ENCODE data around the gene ADSL.

DNA sequence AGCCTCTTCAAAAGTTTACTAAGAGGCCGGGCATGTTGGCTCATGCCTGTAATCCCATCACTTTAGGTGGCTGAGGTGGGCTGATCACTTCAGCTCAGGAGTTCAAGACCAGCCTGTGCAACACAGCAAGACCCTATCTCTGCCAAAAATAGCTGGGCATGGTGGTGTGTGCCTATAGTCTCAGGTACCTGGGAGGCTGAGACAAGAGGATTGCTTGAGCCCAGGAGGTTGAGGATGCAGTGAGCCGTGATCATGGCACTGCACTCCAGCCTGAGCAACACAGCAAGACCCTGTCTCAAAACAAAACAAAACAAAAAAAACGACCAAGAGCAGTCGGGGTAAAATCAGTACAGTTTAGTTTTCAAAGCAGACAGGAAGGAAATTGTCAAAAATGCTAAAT, 4.7 kb upstream of the ADSL start:
- TF ChIP-seq EZH2 (IDR thresholded peaks at IDR 0.05; ENCODE audit: low read depth, low read length, severe bottlenecking) (no peak), CBX8 (IDR thresholded peaks at IDR 0.05; ENCODE audit: borderline replicate concordance, low read depth, low read length) (no peak), GABPA (IDR thresholded peaks at IDR 0.05; ENCODE audit: borderline replicate concordance, insufficient read depth, low read length) (no peak), POLR2A (IDR thresholded peaks at IDR 0.05; ENCODE audit: control extremely low read depth in 1 of 2, low read depth in 2 of 2, low read length in 2 of 2) (no peak), ASH2L (IDR thresholded peaks at IDR 0.05; ENCODE audit: low read length) (no peak), SP2 (IDR thresholded peaks at IDR 0.05; ENCODE audit: low read length) (no peak)
- TF ChIP-seq, protein P1, sequence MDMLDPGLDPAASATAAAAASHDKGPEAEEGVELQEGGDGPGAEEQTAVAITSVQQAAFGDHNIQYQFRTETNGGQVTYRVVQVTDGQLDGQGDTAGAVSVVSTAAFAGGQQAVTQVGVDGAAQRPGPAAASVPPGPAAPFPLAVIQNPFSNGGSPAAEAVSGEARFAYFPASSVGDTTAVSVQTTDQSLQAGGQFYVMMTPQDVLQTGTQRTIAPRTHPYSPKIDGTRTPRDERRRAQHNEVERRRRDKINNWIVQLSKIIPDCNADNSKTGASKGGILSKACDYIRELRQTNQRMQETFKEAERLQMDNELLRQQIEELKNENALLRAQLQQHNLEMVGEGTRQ (IDR thresholded peaks at IDR 0.05; ENCODE audit: low read length): no peak

Measured in H1 (cell line).